Transverse colon (tissue), 4 donors: Measurements from ENCODE around the gene DAB2IP.

Source experiments
- EP300 ChIP-seq: sonication (generic); formaldehyde crosslinking; IDR thresholded peaks from one replicate; pipeline ENCODE4 v1.6.1; 2017; ENCODE audit warnings: antibody characterized with exemption, low read depth
- POLR2A ChIP-seq: fragments of 450-650 bp; IDR thresholded peaks from one replicate; pipeline ENCODE4 v1.6.1; 2016; ENCODE audit warnings: antibody characterized with exemption, mild to moderate bottlenecking, moderate library complexity
- POLR2AphosphoS5 ChIP-seq, 3 donors: sonication (generic); formaldehyde crosslinking; IDR thresholded peaks; one replicate each; pipeline ENCODE4 v1.6.1; 2016; ENCODE audit warnings: antibody characterized with exemption in 3 of 3
- TF ChIP-seq, protein P1 (sequence below), 5 experiments: fragments of 200-600 bp in 3 of 5; fragments of 450-650 bp in 2 of 5; sonication (generic) in 3 of 5; IDR thresholded peaks; 1 replicate in 2 of 5; 2 replicates in 3 of 5; pipeline ENCODE4 v1.5.1; 2016 to 2017; ENCODE audit warnings: antibody characterized with exemption in 5 of 5, inconsistent platforms in 3 of 5, mild to moderate bottlenecking in 2 of 5, moderate library complexity in 1 of 5

DNA sequence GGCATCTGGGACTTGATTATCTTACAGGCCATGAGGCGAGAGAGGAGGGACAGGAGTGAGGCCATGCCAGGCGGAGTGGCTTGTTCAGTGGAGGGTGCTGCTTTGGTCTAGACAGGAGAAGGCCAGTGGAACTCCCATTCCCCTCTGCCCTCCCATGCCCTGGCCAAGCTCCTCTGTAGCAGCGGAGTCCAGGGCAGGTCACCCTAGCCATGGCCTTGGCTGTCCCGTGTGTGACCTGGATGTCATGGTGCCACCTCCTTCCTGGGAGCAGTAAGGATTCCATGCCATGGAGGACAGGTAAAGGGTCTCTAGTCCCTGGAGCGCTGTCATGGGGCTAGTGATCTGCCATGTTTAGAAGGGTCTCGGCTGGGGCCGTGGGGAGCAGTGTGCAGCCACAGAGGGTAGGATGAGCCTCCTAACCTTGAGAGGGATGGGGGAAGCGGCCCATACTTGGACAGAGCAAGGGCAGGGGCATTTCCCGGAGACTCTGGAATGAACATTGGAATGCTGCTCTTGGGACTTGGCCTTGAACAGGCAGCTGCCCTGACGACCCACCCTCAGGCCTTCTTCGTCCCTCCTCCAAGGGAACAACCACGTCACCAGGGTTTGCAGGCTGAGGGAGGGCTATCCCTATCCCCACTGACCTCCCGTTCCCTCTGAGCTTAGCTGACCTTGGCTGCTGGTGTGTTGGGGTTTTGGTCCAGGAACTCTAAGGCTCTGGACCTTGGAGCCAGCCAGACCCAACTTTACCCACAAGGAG is 100.4 kb downstream of the DAB2IP start:
- TF ChIP-seq, protein P1, sequence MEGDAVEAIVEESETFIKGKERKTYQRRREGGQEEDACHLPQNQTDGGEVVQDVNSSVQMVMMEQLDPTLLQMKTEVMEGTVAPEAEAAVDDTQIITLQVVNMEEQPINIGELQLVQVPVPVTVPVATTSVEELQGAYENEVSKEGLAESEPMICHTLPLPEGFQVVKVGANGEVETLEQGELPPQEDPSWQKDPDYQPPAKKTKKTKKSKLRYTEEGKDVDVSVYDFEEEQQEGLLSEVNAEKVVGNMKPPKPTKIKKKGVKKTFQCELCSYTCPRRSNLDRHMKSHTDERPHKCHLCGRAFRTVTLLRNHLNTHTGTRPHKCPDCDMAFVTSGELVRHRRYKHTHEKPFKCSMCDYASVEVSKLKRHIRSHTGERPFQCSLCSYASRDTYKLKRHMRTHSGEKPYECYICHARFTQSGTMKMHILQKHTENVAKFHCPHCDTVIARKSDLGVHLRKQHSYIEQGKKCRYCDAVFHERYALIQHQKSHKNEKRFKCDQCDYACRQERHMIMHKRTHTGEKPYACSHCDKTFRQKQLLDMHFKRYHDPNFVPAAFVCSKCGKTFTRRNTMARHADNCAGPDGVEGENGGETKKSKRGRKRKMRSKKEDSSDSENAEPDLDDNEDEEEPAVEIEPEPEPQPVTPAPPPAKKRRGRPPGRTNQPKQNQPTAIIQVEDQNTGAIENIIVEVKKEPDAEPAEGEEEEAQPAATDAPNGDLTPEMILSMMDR (IDR thresholded peaks at IDR 0.05), result no peak
- TF ChIP-seq POLR2A (no peak), POLR2AphosphoS5 (IDR thresholded peaks at IDR 0.05) (no peak), EP300 (no peak)
